ENCODE results near the gene NPSR1. TPM values are rescaled to one million over a fixed set of nuclear protein-coding genes. Genes with fewer than 3 reads are reported as not detected.

NPSR1 gene
- total RNA-seq, 2 experiments from 2014 or later = not detected

DNA sequence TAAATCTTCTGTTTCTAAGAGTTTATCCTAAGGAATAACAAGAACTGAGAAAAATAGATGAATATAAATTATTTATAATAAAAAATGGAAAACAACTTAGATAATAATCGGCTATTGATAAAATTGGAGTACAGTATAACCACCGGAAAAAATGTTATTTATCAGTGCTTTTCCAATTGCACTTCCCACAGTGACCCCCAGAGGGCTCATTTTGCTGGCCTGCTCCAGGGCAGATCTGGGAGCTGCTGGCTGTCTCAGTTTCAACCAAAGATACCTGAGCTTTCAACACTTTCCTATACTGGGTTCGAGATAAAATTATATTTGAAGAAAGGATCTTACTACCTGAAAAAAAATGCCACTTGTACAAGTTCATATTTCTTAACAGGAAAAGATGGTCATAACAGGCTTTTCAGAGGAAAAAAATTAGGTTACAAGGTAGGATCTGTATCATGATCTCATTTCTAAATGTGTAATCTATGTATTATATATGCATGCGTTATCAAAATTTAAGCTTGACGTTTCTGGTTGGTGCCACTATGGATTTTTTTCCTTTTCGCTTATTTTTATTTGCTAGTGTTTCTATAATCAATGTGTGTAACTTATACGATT is 165.7 kb downstream of the NPSR1 start:
- H3K4me1 Mint-ChIP-seq = no peaks in the 10 kb centered on the region
- peak; percentile 75 for DNase-seq
- ChIA-PET CTCF (interaction anchor here (0.6 to 1.0 kb wide), 6 partner anchors 12 to 108 kb away, joined by 3 to 4 read pairs (median 3); no protein-coding TSS in a partner anchor), POLR2A (no interaction called here)
- no peaks in the 10 kb centered on the region for H3K27me3 Mint-ChIP-seq
- H3K9me3 Mint-ChIP-seq (ENCODE audit: low read depth) = no peaks in the 10 kb centered on the region
- H3K36me3 Mint-ChIP-seq (ENCODE audit: low read depth) = no peaks in the 10 kb centered on the region
- ATAC-seq = peak; percentile 65
- H3K27ac Mint-ChIP-seq = no peak overlapping the region
- intact Hi-C loops (cut with DNase I, micrococcal nuclease) = loop anchor here (1.0 to 10.0 kb wide), 4 partner anchors 101 to 213 kb away; partner anchors contain the start of gene DPY19L1 (in 1 of the 2)
- no peak overlapping the region for H3K4me3 Mint-ChIP-seq

DNA sequence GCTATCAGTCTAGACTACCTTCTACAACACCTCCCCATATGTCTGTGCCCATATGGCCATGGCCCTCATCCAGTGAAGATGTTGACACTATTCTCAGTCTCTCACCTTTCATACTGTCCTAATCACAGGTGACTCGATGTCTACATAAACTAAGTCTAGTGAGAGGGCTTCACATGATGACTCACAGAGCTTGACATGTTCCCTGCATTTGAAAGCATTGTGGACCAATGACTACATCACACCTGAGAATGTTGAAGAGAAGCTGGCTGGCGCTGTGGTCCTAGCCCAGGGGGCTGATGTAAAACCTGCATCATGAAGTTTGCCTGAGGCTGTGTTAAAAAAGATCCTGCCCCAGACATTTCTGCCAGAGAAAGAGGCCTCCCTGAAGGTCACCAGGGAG is 167.2 kb downstream of the NPSR1 start:
- intact Hi-C loops (cut with DNase I, micrococcal nuclease) = loop anchor here in 1 of 2 experiments (10.0 kb wide), 1 partner anchor 100 kb away; no protein-coding TSS in a partner anchor
- Mint-ChIP-seq H3K27me3 (no peaks in the 10 kb centered on the region), H3K4me1 (no peaks in the 10 kb centered on the region), H3K27ac (no peak overlapping the region), H3K4me3 (no peak overlapping the region), H3K36me3 (ENCODE audit: low read depth) (no peaks in the 10 kb centered on the region), H3K9me3 (ENCODE audit: low read depth) (no peaks in the 10 kb centered on the region)
- ATAC-seq = peak; percentile 16
- no peak for DNase-seq
- POLR2A ChIA-PET = no interaction called here
- CTCF ChIA-PET = interaction anchor here (0.7 kb wide), 1 partner anchor 435 kb away, joined by 3 read pairs; no protein-coding TSS in a partner anchor

DNA sequence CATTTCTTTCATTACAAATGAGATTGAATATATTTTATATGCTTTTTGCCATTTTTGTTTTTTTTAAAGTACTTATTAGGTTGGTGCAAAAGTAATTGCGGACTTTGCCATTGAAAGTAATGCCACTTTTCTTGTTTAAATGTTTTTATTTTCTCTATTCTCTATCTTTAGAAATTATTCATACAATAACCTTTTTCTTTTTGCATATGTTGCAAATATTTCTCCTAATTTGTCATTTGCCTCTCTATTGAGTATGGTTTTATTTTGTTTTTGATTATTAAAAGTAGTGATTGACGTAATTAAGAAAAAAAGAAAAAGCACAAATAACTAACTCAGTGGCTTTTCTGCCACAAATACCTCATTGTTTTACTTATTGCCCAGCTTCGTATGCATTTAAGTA is 172.4 kb downstream of the NPSR1 start:
- intact Hi-C loops (cut with DNase I, micrococcal nuclease) = loop anchor here in 1 of 2 experiments (10.0 kb wide), 1 partner anchor 64 kb away; no protein-coding TSS in a partner anchor
- ChIA-PET CTCF (no interaction called here), POLR2A (no interaction called here)
- Mint-ChIP-seq H3K4me3 (no peak overlapping the region), H3K4me1 (no peaks in the 10 kb centered on the region), H3K9me3 (ENCODE audit: low read depth) (no peaks in the 10 kb centered on the region), H3K36me3 (ENCODE audit: low read depth) (no peaks in the 10 kb centered on the region), H3K27ac (no peak overlapping the region), H3K27me3 (peaks cover 8% of the 10 kb centered on the region)
- ATAC-seq (no peak), DNase-seq (no peak)

DNA sequence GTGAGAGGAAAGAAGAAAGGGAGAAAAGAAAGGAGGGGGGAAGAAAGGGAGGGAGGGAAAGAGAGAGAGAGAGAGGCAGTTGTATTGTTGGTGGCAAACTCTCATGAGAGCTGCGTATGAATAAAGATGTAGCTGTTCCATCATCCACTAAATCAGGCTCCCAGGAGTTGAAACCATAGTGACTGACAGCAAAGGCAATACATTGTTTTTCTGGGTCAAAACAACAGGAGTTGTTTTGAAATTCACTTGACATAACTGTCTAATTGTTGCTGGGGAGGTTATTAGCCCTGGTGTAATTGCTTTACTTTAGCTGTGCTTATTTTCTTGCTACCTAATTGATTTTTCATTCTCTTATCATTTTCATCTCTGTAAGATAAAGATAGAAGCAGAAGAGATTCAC is 173.4 kb downstream of the NPSR1 start:
- Mint-ChIP-seq H3K27me3 (peaks cover 8% of the 10 kb centered on the region), H3K36me3 (ENCODE audit: low read depth) (no peaks in the 10 kb centered on the region), H3K27ac (no peak overlapping the region), H3K4me3 (no peak overlapping the region), H3K9me3 (ENCODE audit: low read depth) (no peaks in the 10 kb centered on the region), H3K4me1 (no peaks in the 10 kb centered on the region)
- ChIA-PET POLR2A (no interaction called here), CTCF (interaction anchor here (0.7 kb wide), 1 partner anchor 701 kb away, joined by 3 read pairs; no protein-coding TSS in a partner anchor)
- DNase-seq = no peak
- intact Hi-C loops (cut with DNase I, micrococcal nuclease) = loop anchor here in 1 of 2 experiments (10.0 kb wide), 1 partner anchor 63 kb away; no protein-coding TSS in a partner anchor
- no peak for ATAC-seq

DNA sequence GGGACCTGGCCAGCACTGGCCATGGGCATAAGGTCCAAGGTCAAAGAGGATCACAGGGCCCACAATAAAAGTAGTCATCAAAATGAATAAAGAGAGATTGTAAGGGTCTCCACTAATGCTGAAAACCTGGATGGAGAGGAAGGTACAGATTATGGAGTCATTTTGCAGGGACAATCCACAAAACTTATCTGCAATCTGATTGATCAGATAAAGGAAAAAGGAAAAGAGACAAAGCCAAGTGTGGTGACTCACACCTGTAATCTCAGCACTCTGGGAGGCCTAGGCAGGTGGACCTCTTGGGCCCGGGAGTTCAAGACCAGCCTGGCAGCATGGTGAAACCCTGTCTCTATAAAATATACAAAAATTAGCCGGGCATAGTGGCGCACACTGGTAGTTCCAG is 174.0 kb downstream of the NPSR1 start:
- Mint-ChIP-seq H3K36me3 (ENCODE audit: low read depth) (no peaks in the 10 kb centered on the region), H3K27ac (no peak overlapping the region), H3K27me3 (peaks cover 8% of the 10 kb centered on the region), H3K4me1 (no peaks in the 10 kb centered on the region), H3K9me3 (ENCODE audit: low read depth) (no peaks in the 10 kb centered on the region), H3K4me3 (no peak overlapping the region)
- DNase-seq (no peak), ATAC-seq (no peak)
- ChIA-PET POLR2A (no interaction called here), CTCF (interaction anchor here (0.8 kb wide), 1 partner anchor 74 kb away, joined by 3 read pairs; no protein-coding TSS in a partner anchor)
- intact Hi-C loops (cut with DNase I, micrococcal nuclease) = loop anchor here in 1 of 2 experiments (10.0 kb wide), 1 partner anchor 63 kb away; no protein-coding TSS in a partner anchor

DNA sequence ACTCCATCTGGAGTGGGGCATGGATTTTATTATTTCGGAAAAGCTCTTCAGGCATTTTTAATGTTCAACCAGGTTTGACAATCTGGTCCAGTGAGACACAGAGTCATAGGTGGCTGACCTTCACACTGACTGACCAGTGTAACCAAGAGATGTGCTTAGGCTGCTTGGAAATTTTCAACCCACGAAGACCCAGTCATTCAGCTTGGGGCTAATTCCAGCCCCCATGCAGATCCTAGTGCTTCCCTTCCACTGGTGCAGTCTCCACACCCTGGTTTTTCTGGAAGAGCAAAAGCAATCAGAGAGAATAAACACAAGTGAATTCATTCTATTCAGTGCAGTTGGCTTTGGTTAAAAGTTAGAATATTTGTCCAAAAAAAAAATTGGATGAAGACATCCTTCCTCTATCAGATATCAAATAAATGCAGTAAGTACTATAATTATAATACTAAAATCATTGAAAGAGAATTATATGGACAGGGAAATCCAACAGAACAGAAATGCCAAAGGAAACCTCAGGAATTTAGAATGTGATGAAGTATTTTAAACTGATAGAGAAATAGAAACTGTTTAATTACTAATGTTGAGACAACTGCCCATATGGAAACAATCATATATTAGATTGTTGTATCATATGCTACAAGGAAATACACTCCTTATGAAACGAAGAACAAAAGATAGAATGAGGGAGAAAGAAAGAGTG is 178.0 kb downstream of the NPSR1 start:
- Mint-ChIP-seq H3K4me1 (peaks cover 3% of the 10 kb centered on the region), H3K4me3 (no peak overlapping the region), H3K27ac (no peak overlapping the region), H3K36me3 (ENCODE audit: low read depth) (no peaks in the 10 kb centered on the region), H3K27me3 (peaks cover 13% of the 10 kb centered on the region), H3K9me3 (ENCODE audit: low read depth) (no peaks in the 10 kb centered on the region)
- CTCF ChIA-PET = interaction anchor here (0.6 kb wide), 1 partner anchor 785 kb away, joined by 3 read pairs; no protein-coding TSS in a partner anchor
- DNase-seq = no peak
- intact Hi-C loops (cut with DNase I, micrococcal nuclease) = loop anchor here in 1 of 2 experiments (10.0 kb wide), 1 partner anchor 59 kb away; no protein-coding TSS in a partner anchor
- no peak for ATAC-seq
- POLR2A ChIA-PET = no interaction called here

DNA sequence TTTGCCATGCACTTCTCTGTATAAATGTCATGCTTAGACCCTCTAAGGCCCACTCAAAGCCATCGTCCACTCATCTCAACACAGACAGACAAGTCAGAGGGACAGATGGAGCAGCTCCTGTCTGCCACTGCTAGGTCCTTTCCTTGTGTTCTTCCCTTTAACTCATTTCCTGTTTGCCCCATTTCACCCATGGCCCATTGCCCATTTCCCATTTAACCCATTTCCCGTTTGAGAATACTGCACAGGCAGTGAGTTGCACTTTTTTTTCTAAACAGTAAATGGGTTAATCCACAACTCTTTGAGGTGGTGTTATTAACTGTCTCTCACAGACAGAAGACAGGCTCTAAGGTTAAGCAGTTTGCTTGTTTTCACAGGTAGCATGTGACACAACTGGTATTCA is 179.3 kb downstream of the NPSR1 start:
- CTCF ChIA-PET = no interaction called here
- DNase-seq (no peak), ATAC-seq (no peak)
- Mint-ChIP-seq H3K4me3 (no peak overlapping the region), H3K27me3 (peaks cover 11% of the 10 kb centered on the region), H3K27ac (no peak overlapping the region), H3K4me1 (peaks cover 3% of the 10 kb centered on the region), H3K9me3 (ENCODE audit: low read depth) (no peaks in the 10 kb centered on the region), H3K36me3 (ENCODE audit: low read depth) (no peaks in the 10 kb centered on the region)
- intact Hi-C loops (cut with DNase I, micrococcal nuclease) = loop anchor here in 1 of 2 experiments (10.0 kb wide), 1 partner anchor 57 kb away; no protein-coding TSS in a partner anchor
- POLR2A ChIA-PET = no interaction called here

DNA sequence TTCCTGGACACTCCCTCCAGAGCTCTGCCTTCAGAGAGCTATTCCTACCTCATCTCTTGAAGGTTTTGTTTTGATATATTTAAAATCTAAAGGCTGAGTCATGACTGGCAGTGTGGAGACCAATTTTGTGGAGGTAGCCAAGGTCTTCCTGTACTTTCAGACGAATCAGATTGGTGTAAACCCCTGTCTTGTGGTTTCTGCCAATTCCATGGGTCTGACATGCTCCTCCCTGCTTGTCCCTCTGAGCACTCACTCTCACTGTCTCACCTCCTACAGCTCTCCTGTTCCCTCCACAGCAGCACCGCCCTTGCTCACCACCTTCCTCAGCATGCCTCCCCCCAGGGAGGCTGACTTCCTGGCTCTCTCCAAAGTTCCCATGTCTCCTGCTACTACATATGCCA is 179.8 kb downstream of the NPSR1 start:
- H3K4me1 Mint-ChIP-seq = peaks cover 3% of the 10 kb centered on the region
- H3K9me3 Mint-ChIP-seq (ENCODE audit: low read depth) = peaks cover 1% of the 10 kb centered on the region
- ChIA-PET POLR2A (no interaction called here), CTCF (no interaction called here)
- no peak for DNase-seq
- intact Hi-C loops (cut with DNase I, micrococcal nuclease) = loop anchor here in 1 of 2 experiments (10.0 kb wide), 1 partner anchor 57 kb away; no protein-coding TSS in a partner anchor
- no peak overlapping the region for H3K27ac Mint-ChIP-seq
- H3K36me3 Mint-ChIP-seq (ENCODE audit: low read depth) = no peaks in the 10 kb centered on the region
- peaks cover 11% of the 10 kb centered on the region for H3K27me3 Mint-ChIP-seq
- no peak overlapping the region for H3K4me3 Mint-ChIP-seq
- no peak for ATAC-seq

DNA sequence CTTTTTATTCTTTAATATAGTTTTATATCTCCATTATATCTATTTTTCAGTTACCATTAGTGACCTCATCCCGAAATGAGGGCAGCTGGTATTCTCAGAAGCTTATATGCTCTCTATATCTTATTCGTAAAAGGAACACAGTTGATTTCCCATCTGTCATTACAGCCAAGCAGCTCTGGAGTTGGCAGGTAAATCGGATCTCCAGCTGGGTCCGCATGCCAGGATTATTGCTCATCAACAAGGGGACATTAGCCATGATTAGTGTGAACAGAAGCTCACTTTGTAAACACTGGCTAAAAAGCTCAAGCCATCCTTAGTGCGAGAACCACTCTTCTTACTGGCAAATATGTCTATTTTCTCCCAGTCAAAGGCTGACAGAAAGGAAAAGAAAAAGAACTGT is 180.3 kb downstream of the NPSR1 start:
- H3K4me3 Mint-ChIP-seq = no peak overlapping the region
- peaks cover 3% of the 10 kb centered on the region for H3K9me3 Mint-ChIP-seq (ENCODE audit: low read depth)
- H3K36me3 Mint-ChIP-seq (ENCODE audit: low read depth) = no peaks in the 10 kb centered on the region
- H3K27ac Mint-ChIP-seq = no peak overlapping the region
- ChIA-PET POLR2A (no interaction called here), CTCF (no interaction called here)
- H3K4me1 Mint-ChIP-seq = peaks cover 3% of the 10 kb centered on the region
- intact Hi-C loops (cut with DNase I, micrococcal nuclease) = loop anchor here in 1 of 2 experiments (10.0 kb wide), 1 partner anchor 56 kb away; no protein-coding TSS in a partner anchor
- DNase-seq (no peak), ATAC-seq (no peak)
- H3K27me3 Mint-ChIP-seq = peaks cover 11% of the 10 kb centered on the region

DNA sequence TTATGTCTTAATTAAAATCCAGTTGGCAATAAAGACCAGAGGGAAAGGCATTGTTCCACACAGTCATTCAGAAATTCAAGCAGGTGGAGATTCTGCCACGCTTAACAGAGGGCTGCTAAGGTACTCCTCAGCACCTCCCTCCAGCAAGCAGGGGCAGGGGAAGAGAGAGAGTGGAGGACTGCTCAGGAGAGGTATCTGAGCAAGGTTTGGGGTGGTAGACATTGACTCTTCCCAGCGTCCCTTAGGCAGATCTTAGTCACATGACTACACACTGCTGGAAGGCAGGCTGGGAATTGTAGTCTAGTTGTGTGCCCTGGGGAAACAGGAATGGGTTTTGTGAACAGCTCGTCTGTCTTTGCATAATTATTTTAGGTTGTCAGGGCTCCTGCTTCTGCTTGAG is 181.6 kb downstream of the NPSR1 start:
- CTCF ChIA-PET = interaction anchor here (1.4 kb wide), 1 partner anchor 16 kb away, joined by 4 read pairs; no protein-coding TSS in a partner anchor

DNA sequence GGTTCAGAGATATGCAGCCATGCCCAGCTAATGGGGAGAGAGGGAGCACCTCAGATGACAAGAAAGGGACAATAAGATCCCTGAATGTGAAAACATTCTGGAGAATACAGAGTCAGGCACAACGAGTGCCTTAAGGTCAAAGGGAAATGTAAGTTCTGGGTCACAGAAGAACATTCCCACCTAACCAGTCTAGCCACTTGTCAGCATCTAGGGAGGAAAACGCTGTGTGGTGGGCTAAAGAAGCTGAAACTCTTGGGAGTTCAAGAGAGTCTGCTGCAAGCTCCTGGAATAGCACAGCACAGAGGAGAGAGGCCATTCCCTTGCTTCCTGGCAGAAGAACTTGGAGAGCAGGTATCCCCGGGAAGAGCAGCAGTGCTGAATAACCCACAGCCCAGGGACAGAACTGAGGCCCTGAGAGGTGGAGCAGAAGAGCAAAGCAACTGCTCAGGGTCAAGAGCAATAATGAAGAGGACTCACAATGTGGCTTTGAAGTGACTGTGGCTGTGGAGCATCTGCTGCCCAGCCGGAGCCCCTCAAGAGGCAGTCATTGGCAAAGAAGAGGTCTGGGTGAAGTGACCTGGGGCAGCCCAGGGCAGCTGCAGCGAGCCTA is 182.3 kb downstream of the NPSR1 start:
- H3K9me3 Mint-ChIP-seq (ENCODE audit: low read depth) = peaks cover 3% of the 10 kb centered on the region
- peaks cover 10% of the 10 kb centered on the region for H3K27me3 Mint-ChIP-seq
- ATAC-seq (no peak), DNase-seq (no peak)
- H3K4me3 Mint-ChIP-seq = no peak overlapping the region
- ChIA-PET CTCF (interaction anchor here (1.4 kb wide), 1 partner anchor 16 kb away, joined by 4 read pairs; no protein-coding TSS in a partner anchor), POLR2A (no interaction called here)
- intact Hi-C loops (cut with DNase I, micrococcal nuclease) = no loop called here
- no peaks in the 10 kb centered on the region for H3K36me3 Mint-ChIP-seq (ENCODE audit: low read depth)
- H3K4me1 Mint-ChIP-seq = peaks cover 4% of the 10 kb centered on the region
- no peak overlapping the region for H3K27ac Mint-ChIP-seq

More for the DNA sequence above, 181.6 kb downstream of the NPSR1 start:
- intact Hi-C loops (cut with DNase I, micrococcal nuclease) = loop anchor here in 1 of 2 experiments (10.0 kb wide), 1 partner anchor 55 kb away; no protein-coding TSS in a partner anchor
- Mint-ChIP-seq H3K27ac (no peak overlapping the region), H3K27me3 (peaks cover 11% of the 10 kb centered on the region), H3K9me3 (ENCODE audit: low read depth) (peaks cover 3% of the 10 kb centered on the region), H3K4me3 (no peak overlapping the region), H3K4me1 (peaks cover 3% of the 10 kb centered on the region), H3K36me3 (ENCODE audit: low read depth) (no peaks in the 10 kb centered on the region)
- POLR2A ChIA-PET = no interaction called here
- ATAC-seq (no peak), DNase-seq (no peak)
